Fibroblast of skin of back (primary cell): ENCODE measurements around the gene CIROP.
"Not testable (repeated sequence)": the region's sequence is repeated elsewhere in the genome, so short reads cannot be mapped to it uniquely, and the experiment has no call there.

ENCODE experiments used
- DNase-seq: peaks from one replicate; pipeline ENCODE4 v3.0.0-alpha.2; 2013

CIROP gene

GRCh38 chr14:23113431-23114119 is 8.8 kb upstream of the CIROP start:
- no peak for DNase-seq

- no peak for DNase-seq
Measured at GRCh38 chr14:23112359-23113178, 7.8 kb upstream of the CIROP start.

GRCh38 chr14:23110579-23111365 is 6.0 kb upstream of the CIROP start:
- no peak for DNase-seq

GRCh38 chr14:23109769-23110168 is 5.0 kb upstream of the CIROP start:
- DNase-seq, result no peak

DNA sequence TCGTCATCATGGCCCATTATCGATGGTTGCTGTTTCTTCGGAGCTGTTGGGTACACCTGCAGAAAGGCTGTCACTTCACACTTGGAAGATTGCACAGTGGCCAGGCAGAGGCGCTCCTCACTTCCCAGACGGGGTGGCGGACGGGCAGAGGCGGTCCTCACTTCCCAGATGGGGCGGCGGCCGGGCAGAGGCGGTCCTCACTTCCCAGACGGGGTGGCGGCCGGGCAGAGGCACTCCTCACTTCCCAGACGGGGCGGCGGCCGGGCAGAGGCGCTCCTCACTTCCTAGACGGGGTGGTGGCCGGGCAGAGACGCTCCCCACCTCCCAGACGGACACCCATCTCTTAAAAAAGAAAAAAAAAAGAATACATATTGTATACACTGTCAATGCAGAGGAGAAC is 3.4 kb upstream of the CIROP start:
- DNase-seq, result not testable (repeated sequence)

- not testable (repeated sequence) for DNase-seq
Measured at GRCh38 chr14:23107620-23108019, 2.8 kb upstream of the CIROP start.

- no peak for DNase-seq
Measured at GRCh38 chr14:23106747-23107045, 1.9 kb upstream of the CIROP start.

DNA sequence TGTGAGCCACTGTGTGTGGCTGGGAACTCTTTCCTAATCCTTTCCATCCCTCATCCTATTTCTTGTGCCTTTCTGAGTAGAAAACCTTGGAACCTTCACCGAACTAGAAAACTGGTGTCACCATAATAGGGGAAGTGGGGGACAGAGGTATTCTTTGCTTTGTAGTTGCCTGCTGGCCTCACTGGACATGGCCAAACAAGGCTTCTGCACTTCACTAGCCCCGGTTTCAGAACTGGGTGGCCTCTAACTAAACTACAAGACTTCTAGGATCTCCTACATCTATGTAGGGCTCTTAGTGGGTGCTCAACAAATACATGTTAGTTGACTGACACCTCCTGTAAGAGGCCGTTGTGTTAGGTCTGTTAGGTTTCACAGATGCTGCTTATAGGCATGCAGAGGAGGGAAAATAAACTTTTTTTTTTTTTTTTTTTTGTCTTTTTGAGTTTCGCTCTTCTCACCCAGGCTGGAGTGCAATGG is 597 bp upstream of the CIROP start:
- DNase-seq, result no peak

DNA sequence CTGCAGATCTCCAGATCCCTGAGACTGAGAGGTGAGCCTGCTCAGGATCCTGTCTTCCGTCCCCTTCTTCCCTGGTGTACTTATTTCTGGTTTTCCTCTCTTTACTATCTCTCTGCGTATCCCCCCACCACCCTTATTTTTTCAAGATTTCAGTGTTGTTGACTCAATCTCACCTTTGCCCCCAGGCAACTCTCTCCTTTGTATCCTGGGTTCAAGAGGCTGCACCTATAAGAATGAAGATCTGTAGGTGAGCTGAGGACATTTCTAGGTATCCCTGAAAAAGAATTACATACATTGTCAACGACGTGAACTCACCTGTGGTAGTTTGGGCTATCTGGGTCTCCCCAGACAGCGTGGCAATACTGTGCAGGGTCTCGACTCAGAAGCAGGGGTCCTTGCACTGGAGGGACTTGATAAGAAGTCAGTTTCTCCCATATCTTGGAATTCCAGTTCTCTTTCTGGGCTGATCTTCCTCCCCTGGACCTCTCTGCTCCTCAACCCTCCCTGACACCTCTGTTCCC is 659 bp downstream of the CIROP start:
- no peak for DNase-seq

- no peak for DNase-seq
Measured at GRCh38 chr14:23103581-23103980, 1.2 kb downstream of the CIROP start.

GRCh38 chr14:23102801-23103200 is 2.0 kb downstream of the CIROP start:
- DNase-seq, result no peak

- no peak for DNase-seq
Measured at GRCh38 chr14:23101986-23102625, 2.7 kb downstream of the CIROP start.

DNA sequence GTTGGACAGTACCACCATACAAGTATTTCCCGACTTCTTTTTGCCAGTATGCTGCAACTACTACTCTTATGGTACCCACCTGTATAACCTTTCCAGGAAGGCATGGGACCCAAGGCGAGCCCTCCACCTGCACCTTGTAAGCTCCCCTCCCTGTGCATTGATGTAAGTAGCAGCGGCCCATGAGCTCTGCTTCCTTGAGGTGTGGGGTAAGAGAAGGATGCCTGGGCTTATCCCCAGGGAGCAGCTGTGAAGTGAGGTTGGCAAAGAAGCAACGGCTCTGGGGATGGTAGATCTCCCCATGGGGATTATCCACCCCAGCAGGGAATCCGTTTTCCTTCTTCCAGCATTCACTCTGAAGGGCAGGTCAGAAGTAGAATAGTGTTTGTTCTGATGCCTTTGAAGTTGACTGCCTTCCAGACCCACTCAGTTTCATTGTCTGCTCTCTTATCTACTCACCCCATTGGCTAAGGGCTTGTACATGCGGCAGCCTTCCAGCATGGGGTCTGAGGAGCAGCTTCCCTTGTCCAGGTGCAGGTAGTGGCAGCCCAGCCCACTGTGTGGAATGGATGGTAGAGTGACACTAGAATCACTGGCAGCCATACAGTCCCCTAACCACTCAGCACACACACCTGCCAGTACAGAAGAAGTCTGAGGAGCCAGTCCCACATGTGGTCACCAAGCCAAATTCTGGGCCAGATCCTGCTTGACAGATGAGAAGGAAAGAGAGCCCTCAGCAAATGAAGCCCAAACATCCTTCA is 3.4 kb downstream of the CIROP start:
- DNase-seq, result no peak

GRCh38 chr14:23099212-23099861 is 5.5 kb downstream of the CIROP start:
- no peak for DNase-seq

GRCh38 chr14:23097786-23098185 is 7.0 kb downstream of the CIROP start:
- no peak for DNase-seq

- DNase-seq, result peak; percentile 99
Measured at GRCh38 chr14:23095196-23096108, 9.3 kb downstream of the CIROP start, which contains the start of gene C14orf119. C14orf119 (plus strand) TSS chr14:23095505; CDS start chr14:23097659, 2,154 bp downstream.

- DNase-seq, result peak; percentile 88
Measured at GRCh38 chr14:23094666-23095195, 10.1 kb downstream of the CIROP start, which contains the start of gene ACIN1. ACIN1 (minus strand) TSS chr14:23095136; CDS start chr14:23095112, 24 bp downstream.

DNA sequence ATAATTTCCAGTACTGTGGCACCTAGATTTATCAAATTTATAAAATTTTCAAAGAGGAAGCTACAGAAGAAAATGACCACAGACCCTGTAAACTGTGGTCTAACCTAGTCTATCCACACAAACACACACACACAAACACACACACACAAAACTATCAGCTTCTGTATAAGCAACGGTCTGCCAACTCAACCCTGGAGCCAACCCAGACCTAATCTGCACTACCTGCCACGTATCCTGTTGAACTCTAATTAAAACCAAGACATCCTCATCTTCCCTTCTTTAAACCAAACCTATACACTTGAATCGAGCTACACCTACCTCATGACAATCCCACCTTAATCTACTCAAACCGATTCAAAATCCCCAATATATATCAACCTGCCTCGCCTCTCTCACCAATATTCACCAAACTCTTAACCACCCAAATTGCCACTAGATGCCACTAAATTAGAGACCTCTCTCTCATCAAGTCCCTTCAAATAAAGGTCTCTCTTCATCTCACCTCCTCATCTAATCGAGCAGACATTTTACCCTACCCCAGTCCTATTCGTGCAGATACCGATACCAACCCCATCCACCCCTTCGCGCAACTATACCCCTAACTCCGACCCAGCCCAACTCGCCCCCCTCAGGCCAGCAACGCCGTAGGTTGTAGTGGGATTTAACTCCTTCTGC is 10.7 kb downstream of the CIROP start:
- DNase-seq, result no peak

GRCh38 chr14:23093526-23093925 is 11.3 kb downstream of the CIROP start:
- DNase-seq, result no peak
